GM12878 (cell line): ENCODE results near the gene TRH. TPM values are rescaled to one million over a fixed set of nuclear protein-coding genes. Genes with fewer than 3 reads are reported as not detected.

Experiments used
- ATAC-seq: fragments of 200-7000 bp; cut with Tn5 transposase; 3 replicates; pipeline ENCODE4 v1.9.1; 2020; ENCODE audit warnings: mild to moderate bottlenecking, moderate library complexity
- BruUV-seq: library from RNA; stranded (reverse); fragments of 400-500 nt; replicated peaks from 2 replicates; lab custom pipeline; 2021; lab: Mats Ljungman, UMichigan
- CTCF ChIA-PET: fragments of 300-600 bp; sonication (Branson Sonifier 250); formaldehyde crosslinking; extraction: SDS; loops from one replicate; lab custom pipeline; 2021; ENCODE audit warnings: inconsistent platforms; lab: Yijun Ruan, JAX
- POLR2A ChIA-PET: fragments of 350-600 bp; formaldehyde crosslinking; extraction: SDS; loops from one replicate; lab custom pipeline; 2021; ENCODE audit warnings: inconsistent platforms; lab: Charles Lee
- RAD21 ChIA-PET: fragments of 300-600 bp; sonication (Branson Sonifier 250); formaldehyde crosslinking; loops from one replicate; lab custom pipeline; 2023; ENCODE audit warnings: antibody characterized with exemption; ENCODE audit not compliant: unreplicated experiment; lab: Charles Lee
- SMC1A ChIA-PET: fragments of 300-600 bp; sonication (Branson Sonifier 250); formaldehyde crosslinking; loops from one replicate; lab custom pipeline; 2023; ENCODE audit not compliant: unreplicated experiment, uncharacterized antibody; lab: Charles Lee
- DNase-seq: peaks from one replicate; pipeline ENCODE4 v3.0.0-alpha.2; 2011; ENCODE audit warnings: low read depth, low spot score
- FAIRE-seq: peaks from 3 replicates; lab custom pipeline; 2011; peaks lifted over from hg19 to GRCh38; lab: Jason Lieb, UNC
- H2AFZ ChIP-seq: 2 replicates; pipeline ENCODE4 v1.6.0; 2011; ENCODE audit warnings: low read depth, low read length, control low read depth; ENCODE audit not compliant: control insufficient read depth
- H3K27ac ChIP-seq: 2 replicates; pipeline ENCODE4 v1.5.1; 2011; ENCODE audit warnings: control low read depth; ENCODE audit not compliant: control insufficient read depth, insufficient read depth
- H3K27me3 ChIP-seq, 2 experiments: replicated peaks in 1 of 2; 2 replicates each; pipeline versions ENCODE4 v1.6.0 to v1.6.1; 2011; ENCODE audit warnings: low read length in 1 of 2; ENCODE audit not compliant: control insufficient read depth in 2 of 2, insufficient read depth in 2 of 2
- H3K36me3 ChIP-seq, 2 experiments: 2 replicates each; pipeline ENCODE4 v1.5.1; 2011; ENCODE audit warnings: low read length in 1 of 2; ENCODE audit not compliant: control insufficient read depth in 2 of 2, insufficient read depth in 2 of 2
- H3K4me1 ChIP-seq: 2 replicates; pipeline ENCODE4 v1.6.1; 2011; ENCODE audit warnings: mild to moderate bottlenecking, low read length, moderate library complexity, mixed read lengths; ENCODE audit not compliant: control insufficient read depth, insufficient read depth
- H3K4me2 ChIP-seq: 2 replicates; pipeline ENCODE4 v1.6.0; 2011; ENCODE audit warnings: control low read depth; ENCODE audit not compliant: control insufficient read depth, insufficient read depth
- H3K4me3 ChIP-seq: fragments of 200-600 bp; sonication (generic); 2 replicates; pipeline ENCODE4 v1.5.1; 2016
- H3K79me2 ChIP-seq: 2 replicates; pipeline ENCODE4 v1.6.0; 2011; ENCODE audit warnings: low read length; ENCODE audit not compliant: control insufficient read depth, insufficient read depth
- H3K9ac ChIP-seq: 2 replicates; pipeline ENCODE4 v1.8.0; 2011; ENCODE audit warnings: low read length, control low read depth, mixed read lengths; ENCODE audit not compliant: control insufficient read depth, insufficient read depth
- H3K9me3 ChIP-seq: replicated peaks from 3 replicates; pipeline ENCODE4 v1.5.1; 2011; ENCODE audit warnings: mild to moderate bottlenecking, low read length; ENCODE audit not compliant: control insufficient read depth, insufficient read depth
- H4K20me1 ChIP-seq: 2 replicates; pipeline ENCODE4 v1.6.0; 2011; ENCODE audit not compliant: control insufficient read depth, insufficient read depth
- BHLHE40 ChIP-seq, 2 experiments: fragments of 450-650 bp in 1 of 2; IDR thresholded peaks; 2 replicates each; pipeline ENCODE4 v1.6.1; 2011 to 2017; ENCODE audit warnings: low read depth in 2 of 2, borderline replicate concordance in 1 of 2, improper control_type of control experiment in 1 of 2, low read length in 1 of 2, mild to moderate bottlenecking in 1 of 2
- CEBPB ChIP-seq, 2 experiments: fragments of 150-350 bp in 1 of 2; IDR thresholded peaks; 2 replicates each; pipeline ENCODE4 v1.6.1; 2012 to 2014; ENCODE audit warnings: low read depth in 2 of 2, low read length in 2 of 2, borderline replicate concordance in 1 of 2, inconsistent platforms in 1 of 2
- CHD1 ChIP-seq: IDR thresholded peaks from 2 replicates; pipeline ENCODE4 v1.6.1; 2012; ENCODE audit warnings: low read depth, low read length, improper control_type of control experiment
- CHD4 ChIP-seq: fragments of 200-600 bp; sonication (generic); IDR thresholded peaks from 2 replicates; pipeline ENCODE4 v1.6.1; 2016; ENCODE audit warnings: mild to moderate bottlenecking
- E2F4 ChIP-seq: IDR thresholded peaks from 2 replicates; pipeline ENCODE4 v1.6.1; 2012; ENCODE audit warnings: low read depth, low read length, improper control_type of control experiment
- EP300 ChIP-seq, 2 experiments: fragments of 150-350 bp in 1 of 2; IDR thresholded peaks; 2 replicates each; pipeline ENCODE4 v1.6.1; 2011 to 2012; ENCODE audit warnings: low read depth in 2 of 2, low read length in 2 of 2, borderline replicate concordance in 1 of 2, improper control_type of control experiment in 1 of 2, inconsistent platforms in 1 of 2; ENCODE audit not compliant: control insufficient read depth in 1 of 2
- HDGF ChIP-seq: fragments of 450-650 bp; IDR thresholded peaks from 2 replicates; pipeline ENCODE4 v1.6.1; 2016; ENCODE audit warnings: antibody characterized with exemption
- HSF1 ChIP-seq: fragments of 150-350 bp; IDR thresholded peaks from 2 replicates; pipeline ENCODE4 v1.6.1; 2014; ENCODE audit warnings: mild to moderate bottlenecking, low read depth, low read length
- IRF4 ChIP-seq: IDR thresholded peaks from 2 replicates; pipeline ENCODE4 v1.6.1; 2011; ENCODE audit warnings: low read depth, low read length
- IRF5 ChIP-seq: fragments of 450-650 bp; IDR thresholded peaks from 2 replicates; pipeline ENCODE4 v1.6.1; 2017; ENCODE audit warnings: borderline replicate concordance
- JUNB ChIP-seq: IDR thresholded peaks from 2 replicates; pipeline ENCODE4 v1.6.1; 2016; ENCODE audit warnings: antibody characterized with exemption, mild to moderate bottlenecking
- MTA3 ChIP-seq: IDR thresholded peaks from 2 replicates; pipeline ENCODE4 v1.6.1; 2012; ENCODE audit warnings: low read length, inconsistent platforms, borderline replicate concordance
- NFYB ChIP-seq: IDR thresholded peaks from 2 replicates; pipeline ENCODE4 v1.6.1; 2011; ENCODE audit warnings: low read depth, mild to moderate bottlenecking, low read length, improper control_type of control experiment, moderate library complexity; ENCODE audit not compliant: insufficient read depth
- PKNOX1 ChIP-seq: fragments of 450-650 bp; IDR thresholded peaks from 2 replicates; pipeline ENCODE4 v1.6.1; 2016; ENCODE audit warnings: mild to moderate bottlenecking
- RAD51 ChIP-seq: fragments of 450-650 bp; IDR thresholded peaks from 2 replicates; pipeline ENCODE4 v1.6.1; 2016; ENCODE audit warnings: moderate library complexity, mild to moderate bottlenecking, inconsistent platforms
- RUNX3 ChIP-seq: IDR thresholded peaks from 2 replicates; pipeline ENCODE4 v1.6.1; 2012; ENCODE audit warnings: low read length, inconsistent platforms
- ZNF207 ChIP-seq: fragments of 450-650 bp; IDR thresholded peaks from 2 replicates; pipeline ENCODE4 v1.6.1; 2014; ENCODE audit warnings: antibody characterized with exemption, mild to moderate bottlenecking, borderline replicate concordance
- ZZZ3 ChIP-seq: IDR thresholded peaks from 2 replicates; pipeline ENCODE4 v1.6.1; 2011; ENCODE audit warnings: low read depth; ENCODE audit not compliant: control insufficient read depth, insufficient read length
- WGBS: methylation state at CpG from one replicate; pipeline ENCODE4 v1.1.6; 2016; ENCODE audit warnings: low lambda C conversion rate; ENCODE audit not compliant: insufficient replicate concordance, insufficient coverage; ENCODE audit errors: missing lambda C conversion rate; 5-methylcytosine and 5-hydroxymethylcytosine counted together
- in situ Hi-C: fragments of 300-500 bp; cut with MboI; formaldehyde crosslinking; loops from 9 replicates; pipeline ENCODE4 v1.14.3; 2018; ENCODE audit warnings: mixed read lengths
- intact Hi-C: fragments of 100-400 bp; cut with micrococcal nuclease; formaldehyde crosslinking; loops from one replicate; pipeline ENCODE4 v1.14.2; 2022; ENCODE audit not compliant: unreplicated experiment
- polyA plus RNA-seq, 11 experiments: library from polyadenylated mRNA; depleted of rRNA in 4 of 11; unstranded in 6 of 11; stranded (reverse) in 5 of 11; fragments of >200 nt; fragmentation: Nextera tagmentation in 4 of 11; fragmentation: Illumina TruSeq in 1 of 11; extraction: Ambion mirVana in 4 of 11; extraction: Trizol in 1 of 11; gene quantifications; 1 replicate in 1 of 11; 2 replicates in 10 of 11; pipeline versions ENCODE4 v1.2.1 to v1.2.3, GENCODE V29; 2011 to 2016; ENCODE audit warnings: inconsistent platforms in 2 of 11, missing spikeins in 2 of 11, low read depth in 1 of 11
- total RNA-seq, 4 experiments: library from RNA; depleted of rRNA in 3 of 4; stranded (reverse); fragments of >200 nt in 3 of 4; fragmentation: Illumina TruSeq in 1 of 4; extraction: Trizol in 1 of 4; gene quantifications; 2 replicates each; pipeline versions ENCODE4 v1.2.1 to v1.2.3, GENCODE V29; 2013 to 2021

Gene TRH
- total and polyA plus RNA-seq, 10 of the 15 experiments (the other 5 are each of a cell fraction or from before 2014, with no cell fraction given): not detected

- Histone ChIP-seq H3K27ac (no peak overlapping the region), H3K9ac (no peak overlapping the region), H4K20me1 (no peaks in the 10 kb centered on the region), H3K4me1 (no peaks in the 10 kb centered on the region), H3K4me3 (peak overlapping the region; percentile 45; the same call in 1 of the 2 replicates), H2AFZ (peak overlapping the region; percentile 75), H3K79me2 (no peaks in the 10 kb centered on the region), H3K27me3 (no peaks in the 10 kb centered on the region; a peak in 1 of 4 replicates), H3K4me2 (peak overlapping the region; percentile 54; the same call in 1 of the 2 replicates), H3K36me3 (no peaks in the 10 kb centered on the region), H3K9me3 (no peaks in the 10 kb centered on the region)
- intact Hi-C loops: no loop called here
- ATAC-seq (peak; percentile 90), FAIRE-seq (peak; percentile 47), DNase-seq (no peak)
- POLR2A ChIA-PET: no interaction called here
- no TSS peak for BruUV-seq
- in situ Hi-C loops: loop anchor here (5.0 kb wide), 1 partner anchor 304 kb away; no protein-coding TSS in a partner anchor
- CTCF ChIA-PET: no interaction called here
- no peak for TF ChIP-seq ZZZ3
- TF ChIP-seq RAD51: peak; percentile 83
- TF ChIP-seq JUNB: no peak
- no peak for TF ChIP-seq MTA3
- TF ChIP-seq HDGF: no peak
- TF ChIP-seq HSF1: no peak
- TF ChIP-seq CEBPB (IDR thresholded peaks at IDR 0.05; ENCODE audit: borderline replicate concordance in 1 of 2, low read depth in 2 of 2, low read length in 2 of 2): no peak
- TF ChIP-seq E2F4: no peak
- no peak for TF ChIP-seq CHD1
- 0 out of 2 replicates have a peak, but pooled peaks have one; percentile 11 for TF ChIP-seq PKNOX1
- no peak for TF ChIP-seq IRF4
- peak in 1 of 2 experiments; percentile 40; a peak in 1 of 4 replicates for TF ChIP-seq BHLHE40 (IDR thresholded peaks at IDR 0.05; ENCODE audit: borderline replicate concordance in 1 of 2, low read depth in 2 of 2, low read length in 1 of 2)
- peak; percentile 78 for TF ChIP-seq NFYB
- TF ChIP-seq EP300 (IDR thresholded peaks at IDR 0.05; ENCODE audit: borderline replicate concordance in 1 of 2, control insufficient read depth in 1 of 2, low read depth in 2 of 2, low read length in 2 of 2): no peak
- TF ChIP-seq ZNF207: no peak
- no peak for TF ChIP-seq IRF5
- no peak for TF ChIP-seq RUNX3
- no peak for TF ChIP-seq CHD4
- 6% methylated on average over 6 of the region's 6 CpGs for WGBS
- RAD21 ChIA-PET: no interaction called here
- SMC1A ChIA-PET: no interaction called here
Measured at GRCh38 chr3:129936757-129937156, 37.8 kb upstream of the TRH start.
